Mammary epithelial cell (primary cell): Measurements from ENCODE around the gene RAB20.

Experiments used
- EZH2 ChIP-seq: IDR thresholded peaks from 2 replicates; pipeline ENCODE4 v1.6.1; 2012; ENCODE audit warnings: low read length, inconsistent platforms, borderline replicate concordance
- TF ChIP-seq, protein P1 (sequence below), 2 donors: IDR thresholded peaks in 1 of 2; conservative IDR thresholded peaks in 1 of 2; 2 replicates each; pipeline ENCODE4 v1.5.1; 2011 to 2012; ENCODE audit warnings: inconsistent platforms in 2 of 2, low read length in 2 of 2, mild to moderate bottlenecking in 2 of 2, control low read depth in 1 of 2, low read depth in 1 of 2; ENCODE audit not compliant: insufficient read depth in 1 of 2; ENCODE audit errors: extremely low read depth in 1 of 2

DNA sequence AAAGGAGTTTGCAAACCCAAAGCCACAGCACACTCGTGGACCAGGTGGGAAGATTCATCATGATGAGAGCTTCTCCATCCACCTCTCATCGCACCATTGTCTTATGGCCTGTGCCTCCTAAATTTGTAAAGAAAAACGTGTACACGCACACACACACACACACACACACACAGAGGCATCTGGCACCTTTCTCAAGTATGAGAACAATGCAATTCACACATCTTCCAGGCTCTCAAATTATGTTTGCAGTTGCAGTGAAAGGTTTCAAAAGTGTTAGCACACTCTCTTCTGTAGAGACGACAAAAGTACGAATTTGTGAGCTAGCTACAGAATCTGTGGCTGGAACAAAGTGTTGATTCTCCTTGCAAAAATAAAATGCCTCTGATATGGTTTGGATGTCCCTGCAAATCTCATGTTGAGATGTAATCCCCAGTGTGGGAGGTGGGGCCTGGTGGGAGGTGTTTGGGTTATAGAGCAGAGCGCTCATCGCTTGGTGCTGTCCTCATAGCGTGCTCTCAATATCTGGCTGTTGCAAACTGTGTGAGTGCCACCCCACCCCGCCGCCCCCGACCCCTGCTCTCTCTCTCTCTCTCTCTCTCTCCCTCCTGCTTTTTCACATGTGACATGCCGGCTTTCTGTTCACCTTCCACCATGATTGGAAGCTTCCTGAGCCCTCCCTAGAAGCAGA is 21.8 kb upstream of the RAB20 start:
- TF ChIP-seq, protein P1, sequence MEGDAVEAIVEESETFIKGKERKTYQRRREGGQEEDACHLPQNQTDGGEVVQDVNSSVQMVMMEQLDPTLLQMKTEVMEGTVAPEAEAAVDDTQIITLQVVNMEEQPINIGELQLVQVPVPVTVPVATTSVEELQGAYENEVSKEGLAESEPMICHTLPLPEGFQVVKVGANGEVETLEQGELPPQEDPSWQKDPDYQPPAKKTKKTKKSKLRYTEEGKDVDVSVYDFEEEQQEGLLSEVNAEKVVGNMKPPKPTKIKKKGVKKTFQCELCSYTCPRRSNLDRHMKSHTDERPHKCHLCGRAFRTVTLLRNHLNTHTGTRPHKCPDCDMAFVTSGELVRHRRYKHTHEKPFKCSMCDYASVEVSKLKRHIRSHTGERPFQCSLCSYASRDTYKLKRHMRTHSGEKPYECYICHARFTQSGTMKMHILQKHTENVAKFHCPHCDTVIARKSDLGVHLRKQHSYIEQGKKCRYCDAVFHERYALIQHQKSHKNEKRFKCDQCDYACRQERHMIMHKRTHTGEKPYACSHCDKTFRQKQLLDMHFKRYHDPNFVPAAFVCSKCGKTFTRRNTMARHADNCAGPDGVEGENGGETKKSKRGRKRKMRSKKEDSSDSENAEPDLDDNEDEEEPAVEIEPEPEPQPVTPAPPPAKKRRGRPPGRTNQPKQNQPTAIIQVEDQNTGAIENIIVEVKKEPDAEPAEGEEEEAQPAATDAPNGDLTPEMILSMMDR (conservative IDR thresholded peaks at IDR 0.05 in 1 of 2, IDR thresholded peaks at IDR 0.05 in 1 of 2; ENCODE audit: extremely low read depth in 1 of 2, insufficient read depth in 1 of 2, low read depth in 1 of 2, low read length in 2 of 2) = no peak
- no peak for TF ChIP-seq EZH2
